HuH-7.5 (cell line): ENCODE results near the gene PTCH2.
"Not testable (repeated sequence)": the region's sequence is repeated elsewhere in the genome, so short reads cannot be mapped to it uniquely, and the experiment has no call there.

Experiments
- DNase-seq: peaks from one replicate; pipeline ENCODE4 v3.0.0; 2011; ENCODE audit warnings: low spot score

Gene PTCH2

DNA sequence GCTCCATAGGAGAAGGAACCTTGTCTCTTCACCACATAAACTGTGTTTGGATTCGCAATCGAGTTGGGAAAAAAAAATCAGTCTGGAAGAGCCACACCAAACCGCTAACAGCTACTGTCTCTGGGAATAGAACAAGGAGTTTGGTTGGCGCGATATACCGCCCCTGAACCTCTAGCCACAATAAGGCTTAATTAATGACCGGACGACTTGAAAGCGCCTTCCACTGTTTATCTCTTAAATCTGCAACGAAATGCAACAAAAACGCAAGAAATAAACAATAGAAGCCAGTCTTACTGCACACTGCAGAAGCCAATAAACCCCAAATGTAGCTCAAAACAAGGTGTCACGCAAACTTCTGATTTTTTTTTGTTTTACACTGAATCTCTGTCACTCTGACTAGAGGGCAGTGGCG, 23.9 kb downstream of the PTCH2 start:
- DNase-seq, result no peak

DNA sequence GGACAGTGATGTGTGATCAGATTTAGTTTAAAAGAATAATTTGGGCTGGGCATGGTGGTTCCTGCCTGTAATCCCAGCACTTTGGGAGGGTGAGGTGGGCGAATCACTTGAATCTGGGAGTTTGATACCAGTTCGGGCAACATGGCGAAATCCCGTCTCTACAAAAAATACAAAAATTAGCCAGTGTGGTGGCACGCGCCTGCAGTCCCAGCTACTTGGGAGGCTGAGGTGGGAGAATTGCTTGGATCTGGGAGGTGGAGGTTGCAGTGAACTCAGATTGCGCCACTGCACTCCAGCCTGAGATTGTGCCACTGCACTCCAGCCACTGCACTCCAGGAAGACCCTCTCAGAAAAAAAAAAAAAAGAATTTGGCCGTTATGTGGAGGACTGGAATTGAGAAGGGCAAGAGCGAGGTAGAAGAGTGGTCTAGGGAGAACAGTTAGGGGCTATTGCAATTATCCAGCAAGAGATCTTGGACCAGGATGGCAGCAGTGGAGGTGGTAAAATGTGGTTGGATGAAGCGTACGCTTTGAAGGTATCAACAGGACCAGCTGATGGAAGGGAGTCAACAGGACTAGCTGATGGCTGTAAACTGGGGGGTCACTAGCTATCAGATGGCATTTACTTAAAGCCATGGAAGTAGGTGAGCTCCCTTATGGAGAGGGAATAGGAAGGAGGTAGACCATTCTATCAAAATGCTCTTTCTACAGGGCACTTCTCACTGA, 25.1 kb downstream of the PTCH2 start:
- no peak for DNase-seq

DNA sequence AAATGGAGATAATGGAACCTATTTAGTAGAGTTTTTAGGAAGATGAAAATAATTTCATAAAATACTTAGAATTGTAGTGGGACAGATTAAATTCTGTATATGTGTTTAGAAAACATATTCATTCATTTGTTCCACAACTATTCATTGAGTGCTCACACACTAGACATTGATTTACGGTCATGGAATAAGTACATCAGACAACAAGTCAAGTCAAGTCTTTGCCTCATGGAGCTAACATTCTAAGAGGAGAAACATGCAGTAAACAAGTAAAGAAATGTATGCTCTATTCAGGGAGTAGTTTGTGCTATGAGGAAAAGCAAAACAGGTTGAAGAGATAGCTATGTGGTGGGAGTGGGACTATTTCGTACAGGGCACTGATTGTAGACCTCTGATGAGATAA, 25.7 kb downstream of the PTCH2 start:
- DNase-seq, result no peak

DNA sequence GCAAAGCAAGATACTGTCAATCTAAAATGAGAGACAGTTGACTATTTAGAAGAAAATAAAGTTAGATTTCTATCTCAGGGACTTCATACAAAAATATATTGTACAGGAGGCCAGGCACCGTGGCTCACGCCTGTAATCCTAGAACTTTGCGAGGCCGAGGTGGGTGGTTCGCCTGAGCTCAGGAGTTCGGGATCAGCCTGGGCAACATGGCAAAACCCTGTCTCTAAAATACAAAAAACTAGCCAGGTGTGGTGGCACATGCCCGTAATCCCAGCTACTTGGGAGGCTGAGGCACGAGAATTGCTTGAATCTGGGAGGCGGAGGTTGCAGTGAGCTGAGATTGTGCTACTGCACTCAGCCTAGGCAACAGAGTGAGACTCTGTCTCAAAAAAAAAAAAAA, 27.1 kb downstream of the PTCH2 start:
- not testable (repeated sequence) for DNase-seq

DNA sequence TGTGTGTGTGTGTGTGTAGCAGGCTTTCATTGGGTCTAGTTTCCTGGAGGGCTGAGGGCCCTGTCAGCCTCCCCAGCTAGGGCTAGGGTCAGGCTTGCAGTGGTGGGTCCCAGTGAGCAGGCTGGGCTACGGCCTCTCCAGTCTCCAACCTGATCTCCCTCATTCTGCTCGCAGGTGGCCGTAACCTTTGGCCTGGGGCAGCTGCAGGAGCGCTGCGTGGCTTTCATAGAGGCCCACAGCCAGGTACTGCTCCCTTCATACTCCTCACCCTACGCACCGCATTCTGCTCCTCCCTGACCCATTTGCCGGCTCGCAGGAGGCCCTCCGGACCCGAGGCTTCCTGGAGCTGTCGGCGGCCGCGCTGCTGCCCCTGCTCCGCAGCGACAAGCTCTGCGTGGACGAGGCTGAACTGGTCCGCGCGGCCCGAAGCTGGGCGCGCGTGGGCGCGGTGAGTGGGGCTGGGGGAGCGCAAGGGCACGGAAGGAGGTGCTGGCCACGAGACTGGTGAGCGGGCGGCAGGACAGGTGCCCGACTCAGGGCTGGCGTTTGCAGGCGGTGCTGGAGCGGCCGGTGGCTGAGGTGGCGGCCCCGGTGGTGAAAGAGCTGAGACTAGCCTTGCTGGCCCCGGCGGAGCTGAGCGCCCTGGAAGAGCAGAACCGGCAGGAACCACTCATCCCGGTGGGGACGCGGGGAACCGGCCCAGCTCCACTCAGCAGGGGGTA, 30.1 kb downstream of the PTCH2 start:
- no peak for DNase-seq

DNA sequence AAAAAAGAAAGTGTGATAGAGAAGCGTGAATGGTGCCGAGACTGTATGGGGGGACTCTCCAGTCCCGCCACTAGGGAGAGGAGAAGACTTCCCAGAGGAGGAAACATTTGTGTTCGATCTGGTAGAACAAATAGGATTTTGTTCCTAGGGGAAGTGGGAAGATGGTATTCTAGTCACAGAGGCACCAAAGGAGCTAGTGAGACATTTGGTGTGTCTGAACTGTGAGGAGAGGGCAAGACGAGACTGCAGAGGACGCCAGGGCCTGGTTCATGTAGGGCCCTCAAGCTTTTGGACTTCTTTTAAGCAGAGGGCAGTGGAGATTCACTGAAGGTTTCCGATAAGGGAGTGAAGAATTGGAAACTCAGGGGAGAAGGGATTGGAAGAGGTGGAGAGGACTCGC, 31.8 kb downstream of the PTCH2 start:
- DNase-seq, result no peak

DNA sequence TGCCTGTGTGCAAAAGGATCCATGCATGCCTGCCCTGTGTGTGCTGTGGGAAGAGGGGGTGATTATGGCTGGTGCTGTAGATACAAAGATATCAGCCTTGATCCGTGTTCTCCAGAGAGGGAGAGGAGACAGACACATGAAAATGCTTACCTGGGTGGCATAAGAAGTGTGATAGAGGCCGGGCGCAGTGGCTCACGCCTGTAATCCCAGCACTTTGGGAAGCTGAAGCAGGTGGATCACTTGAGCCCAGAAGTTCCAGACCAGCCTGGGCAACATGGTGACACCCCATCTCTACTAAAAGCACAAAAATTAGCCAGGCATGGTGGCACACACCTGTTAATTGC, 32.3 kb downstream of the PTCH2 start:
- not testable (repeated sequence) for DNase-seq

DNA sequence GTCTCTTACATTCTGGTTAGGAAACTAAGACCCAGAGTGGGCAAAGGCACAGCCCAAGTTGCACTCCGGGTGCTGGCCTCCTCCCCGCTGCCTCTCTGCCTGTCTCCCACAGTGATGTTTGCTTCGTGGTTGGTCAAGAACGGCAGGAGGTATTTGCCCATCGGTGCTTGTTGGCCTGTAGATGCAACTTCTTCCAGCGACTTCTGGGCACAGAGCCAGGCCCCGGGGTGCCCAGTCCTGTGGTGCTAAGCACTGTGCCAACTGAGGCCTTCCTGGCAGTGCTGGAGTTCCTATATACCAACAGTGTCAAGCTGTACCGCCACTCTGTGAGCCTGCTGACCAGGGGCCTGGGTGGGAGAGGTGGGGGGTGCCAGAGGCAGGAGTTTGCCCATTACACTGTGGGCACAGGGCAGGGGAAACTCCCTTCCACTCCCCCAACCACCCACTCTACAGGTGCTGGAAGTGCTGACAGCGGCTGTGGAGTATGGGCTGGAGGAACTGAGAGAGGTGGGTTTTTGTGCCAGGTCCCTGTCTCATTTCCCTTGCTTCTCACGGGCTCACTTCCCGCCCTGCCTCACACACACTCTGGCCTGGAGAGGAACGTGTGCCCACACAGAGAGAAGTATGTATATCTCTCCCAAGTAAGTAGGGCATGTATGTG, 32.8 kb downstream of the PTCH2 start:
- DNase-seq, result no peak

DNA sequence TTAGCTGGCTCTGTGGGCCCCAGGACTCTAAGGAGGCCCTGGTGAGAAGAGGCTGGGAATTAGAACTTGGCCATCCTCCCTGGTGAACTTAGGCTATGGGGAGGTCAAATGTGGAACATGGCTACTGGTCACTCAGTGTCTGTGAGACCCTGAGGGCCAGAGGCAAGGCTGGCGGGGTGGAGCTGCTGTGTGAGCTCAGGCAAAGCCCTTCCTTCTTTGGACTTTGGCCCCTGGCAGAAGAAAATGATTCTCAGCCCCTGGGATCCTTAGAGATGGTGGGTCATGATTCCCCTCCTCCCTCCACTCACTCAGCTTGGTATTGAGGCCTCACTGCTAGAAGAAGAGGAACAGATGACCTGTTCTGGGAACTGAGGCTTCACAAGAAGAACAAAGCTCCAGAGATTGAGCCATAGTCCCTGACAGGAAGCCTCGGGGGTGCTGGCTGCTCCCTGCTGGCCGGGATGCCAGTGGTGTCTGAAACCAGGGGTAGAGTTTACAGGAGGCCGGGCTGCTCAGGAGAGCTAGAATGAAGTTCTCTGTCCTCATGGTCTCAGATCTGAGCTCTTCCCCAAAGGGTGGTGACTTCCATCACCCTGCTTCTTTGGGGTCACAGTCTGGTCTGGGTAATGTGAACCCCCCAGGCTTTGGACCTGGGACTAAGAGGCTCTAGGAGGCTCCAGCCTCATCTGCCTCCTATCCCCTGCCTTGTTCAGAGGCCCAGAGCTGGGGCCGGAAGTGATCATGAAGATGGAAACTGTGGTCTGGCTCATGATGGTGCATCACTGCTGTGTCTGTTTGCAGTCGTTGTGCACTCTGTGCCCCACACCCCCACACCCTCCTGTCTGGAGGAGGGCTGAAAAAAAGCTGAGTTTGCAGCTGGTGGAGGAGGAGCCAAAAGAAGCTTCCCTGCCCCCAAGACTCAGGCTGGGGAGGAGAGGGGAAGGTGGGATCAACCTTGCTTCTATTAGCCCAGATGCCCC, 33.8 kb downstream of the PTCH2 start:
- DNase-seq, result no peak

DNA sequence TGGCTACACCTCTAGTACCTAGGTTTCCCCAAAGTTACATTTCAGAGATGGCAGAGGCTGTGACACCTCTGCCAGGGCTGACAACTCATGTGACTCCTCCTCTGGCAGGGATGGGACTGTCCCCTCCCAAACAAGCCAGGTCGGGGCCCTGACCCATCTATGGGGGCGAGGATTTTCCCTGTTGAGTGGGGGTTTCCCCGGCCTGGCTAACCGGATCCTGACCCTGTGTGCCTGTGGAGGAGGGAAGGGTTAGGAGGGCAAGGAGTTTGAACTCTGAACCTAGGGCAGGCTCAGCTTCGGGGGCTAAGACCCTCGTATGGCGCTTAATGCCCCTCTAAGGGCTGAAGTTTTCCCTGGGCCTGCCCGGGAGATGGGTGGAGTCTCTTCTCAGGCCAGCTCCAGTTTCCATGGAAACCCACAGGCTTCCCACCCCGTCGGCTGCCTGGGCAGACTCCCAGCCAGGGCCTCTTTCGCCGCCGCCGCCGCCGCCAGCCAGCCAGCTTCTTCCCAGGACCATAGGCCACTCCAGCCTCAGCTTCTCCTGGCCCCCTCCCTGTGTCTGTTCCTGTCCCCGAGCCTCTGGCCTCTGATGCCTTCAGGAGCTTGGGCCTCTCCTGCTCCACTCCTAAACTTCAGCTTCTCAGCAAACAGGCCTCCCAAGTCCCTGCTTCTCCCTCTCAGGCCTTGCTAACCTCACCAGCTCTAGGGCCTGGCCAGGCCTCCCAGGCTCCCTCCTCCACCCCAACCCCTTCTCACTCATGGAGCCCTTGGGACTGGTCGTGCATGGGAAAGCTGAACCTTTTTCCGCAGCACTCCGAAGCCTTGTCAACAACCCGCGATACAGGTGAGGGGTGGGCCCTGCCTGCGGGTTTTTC, 34.8 kb downstream of the PTCH2 start, which contains the start of gene BTBD19:
Gene BTBD19 (plus strand): TSS at position 461 of the 875 bp plus-strand sequence. CDS start 298 bp downstream, at position 759.
- DNase-seq, result no peak

DNA sequence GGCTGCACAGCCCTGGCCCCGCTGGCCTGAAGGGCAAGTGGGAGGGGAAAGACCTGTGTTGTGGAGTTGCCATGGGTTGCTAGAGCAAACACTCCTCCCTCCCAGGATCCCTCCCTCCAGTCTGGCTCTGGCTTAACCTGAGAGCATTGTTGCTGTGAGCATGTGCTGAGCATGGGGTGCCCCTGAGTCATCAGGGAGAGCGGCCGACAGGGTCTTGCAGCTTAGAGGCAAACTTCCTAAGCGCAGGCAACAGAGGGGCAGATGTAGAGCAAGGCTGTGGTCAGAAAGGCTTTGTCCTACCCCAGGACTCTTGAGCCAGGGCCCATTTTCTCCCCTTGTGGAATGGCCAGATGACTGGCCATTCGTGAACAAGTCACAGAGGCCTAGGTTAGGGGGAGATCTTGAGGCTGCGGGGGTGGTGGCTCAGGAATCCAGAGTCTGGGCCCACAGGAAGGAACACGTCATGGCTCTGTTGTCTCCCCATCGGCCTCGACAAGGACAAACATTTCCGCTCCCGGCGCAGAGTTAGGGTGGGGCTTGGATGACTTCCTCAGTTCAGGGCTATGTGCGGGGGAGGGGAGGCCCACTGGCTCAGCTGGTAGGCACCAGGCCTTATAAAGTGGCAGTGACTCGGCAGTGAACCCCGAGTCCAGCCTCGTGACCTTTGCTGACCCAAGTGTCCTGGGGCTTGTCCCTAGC, 35.5 kb downstream of the PTCH2 start:
- DNase-seq, result peak; percentile 98

DNA sequence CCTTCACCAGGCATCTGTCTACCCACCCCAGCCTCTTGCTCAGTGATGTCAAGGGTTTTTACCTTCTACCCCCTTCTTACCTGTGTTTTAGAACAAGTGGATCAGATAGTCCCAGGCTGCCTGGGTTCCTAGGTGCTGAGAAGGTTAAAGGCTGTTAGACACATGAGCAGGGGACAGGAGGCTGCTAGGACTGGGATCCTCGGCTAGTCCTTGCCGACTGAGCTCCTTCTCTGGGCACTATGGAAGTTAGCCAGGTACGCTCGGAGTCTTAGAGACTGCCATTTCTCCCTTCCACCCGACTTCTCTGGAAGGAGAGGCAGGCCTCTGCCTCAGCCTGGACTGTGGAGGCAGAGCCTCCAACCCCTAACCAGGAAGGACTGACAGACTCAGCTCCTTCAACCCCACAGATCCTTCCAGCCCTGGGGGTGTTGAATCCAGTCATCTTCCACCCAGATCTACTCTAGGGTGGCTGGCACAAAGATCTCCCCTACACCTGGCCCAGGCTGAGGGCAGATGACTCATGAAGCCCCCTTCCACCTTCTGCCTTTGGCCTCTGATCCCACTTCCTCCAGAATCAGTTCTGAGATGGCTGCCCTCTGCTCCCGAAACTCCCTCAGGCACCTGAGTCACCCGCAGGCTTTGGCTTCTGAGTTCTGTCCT, 36.2 kb downstream of the PTCH2 start, which contains the start of gene DYNLT4:
Gene DYNLT4 (minus strand): TSS at position 648 of the 660 bp plus-strand sequence. CDS start 683 bp downstream, outside the sequence.
- DNase-seq, result no peak

DNA sequence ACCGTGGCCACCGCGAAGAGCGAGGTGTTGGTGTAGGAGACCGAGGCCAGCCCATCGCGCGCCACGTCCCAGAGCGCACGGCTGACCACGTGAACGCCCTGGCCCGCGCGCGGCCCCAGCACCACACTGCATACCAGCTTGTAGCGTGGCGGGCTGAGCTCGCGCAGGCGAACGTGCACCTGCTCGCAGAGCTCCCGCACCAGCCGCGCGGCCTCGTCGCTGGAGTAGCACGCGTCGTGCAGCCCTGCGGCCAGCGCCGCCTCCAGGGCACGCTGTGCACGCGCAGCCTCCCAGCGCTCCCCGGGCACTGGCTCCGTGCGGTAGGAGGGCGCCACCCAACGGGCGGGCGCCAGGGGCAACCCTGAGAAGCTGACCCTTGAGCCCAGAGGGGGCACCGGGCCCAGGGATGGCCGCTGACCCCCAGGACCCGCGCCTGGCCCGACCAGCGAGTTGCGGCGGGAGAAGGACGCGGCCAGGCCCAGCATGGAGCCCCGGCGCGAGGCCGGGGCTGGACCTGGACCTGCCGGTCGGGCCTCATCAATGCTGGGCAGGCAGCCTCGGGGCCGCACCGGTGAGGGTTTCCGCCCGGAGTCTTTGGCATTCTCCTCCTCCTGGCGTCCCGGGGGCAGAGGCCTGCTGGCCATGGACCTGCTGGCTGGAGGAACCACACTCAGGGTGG, 36.9 kb downstream of the PTCH2 start:
- no peak for DNase-seq

DNA sequence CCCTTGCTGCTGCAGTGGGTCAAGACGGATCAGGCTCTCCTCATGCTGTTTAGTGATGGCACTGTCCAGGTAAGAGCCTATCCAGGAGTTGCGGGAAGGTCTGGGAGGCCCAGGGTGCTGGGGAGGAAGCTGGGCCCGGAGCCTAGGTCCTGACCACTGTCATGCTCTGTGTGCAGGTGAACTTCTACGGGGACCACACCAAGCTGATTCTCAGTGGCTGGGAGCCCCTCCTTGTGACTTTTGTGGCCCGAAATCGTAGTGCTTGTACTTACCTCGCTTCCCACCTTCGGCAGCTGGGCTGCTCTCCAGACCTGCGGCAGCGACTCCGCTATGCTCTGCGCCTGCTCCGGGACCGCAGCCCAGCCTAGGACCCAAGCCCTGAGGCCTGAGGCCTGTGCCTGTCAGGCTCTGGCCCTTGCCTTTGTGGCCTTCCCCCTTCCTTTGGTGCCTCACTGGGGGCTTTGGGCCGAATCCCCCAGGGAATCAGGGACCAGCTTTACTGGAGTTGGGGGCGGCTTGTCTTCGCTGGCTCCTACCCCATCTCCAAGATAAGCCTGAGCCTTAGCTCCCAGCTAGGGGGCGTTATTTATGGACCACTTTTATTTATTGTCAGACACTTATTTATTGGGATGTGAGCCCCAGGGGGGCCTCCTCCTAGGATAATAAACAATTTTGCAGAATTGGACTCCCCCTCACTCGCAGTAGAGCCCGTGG, 37.6 kb downstream of the PTCH2 start:
- no peak for DNase-seq

DNA sequence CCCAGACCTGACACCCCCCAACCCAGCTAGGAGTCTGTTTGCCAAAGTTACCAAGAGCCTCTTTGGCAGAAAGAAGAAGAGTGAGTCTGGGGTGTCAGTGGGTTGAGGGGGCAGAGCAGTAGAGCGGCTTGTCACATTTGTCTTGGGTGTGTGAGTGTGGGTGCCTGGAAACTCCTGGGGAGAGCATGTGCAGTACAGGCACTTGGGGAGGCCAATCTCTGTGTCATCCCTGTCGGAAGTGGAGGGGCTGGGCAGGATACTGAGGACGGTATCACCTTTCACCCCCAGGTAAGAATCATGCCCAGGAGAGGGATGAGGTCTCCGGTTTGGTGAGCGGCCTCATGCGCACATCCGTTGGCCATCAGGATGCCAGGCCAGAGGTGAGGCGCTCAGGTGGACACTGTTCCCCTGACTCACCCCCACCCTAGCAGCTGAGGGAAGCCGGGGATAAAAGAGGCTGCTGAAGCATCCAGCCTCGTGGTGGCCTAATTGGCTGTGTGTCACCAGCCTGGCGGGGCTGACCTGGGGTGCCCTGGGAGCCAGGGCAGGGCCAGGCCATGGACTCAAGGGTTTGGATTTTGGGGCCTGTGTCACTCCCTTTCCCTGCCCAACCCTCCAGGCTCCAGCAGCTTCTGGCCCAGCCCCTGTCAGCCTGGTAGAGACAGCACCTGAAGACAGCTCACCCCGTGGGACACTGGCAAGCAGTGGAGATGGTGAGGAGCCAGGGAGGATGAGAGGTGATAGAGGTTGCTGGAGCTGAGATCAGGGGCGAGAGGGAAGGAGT, 39.5 kb downstream of the PTCH2 start:
- DNase-seq, result no peak

DNA sequence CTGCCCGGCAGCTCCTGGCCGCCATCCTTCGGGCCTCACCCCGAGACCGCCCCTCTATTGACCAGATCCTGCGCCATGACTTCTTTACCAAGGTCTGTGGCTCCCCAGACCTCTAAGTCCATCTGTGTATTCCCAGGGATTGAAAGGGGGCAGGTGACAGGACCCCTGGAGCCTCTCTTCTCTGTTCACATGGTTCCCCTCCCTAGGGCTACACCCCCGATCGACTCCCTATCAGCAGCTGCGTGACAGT, 40.1 kb downstream of the PTCH2 start:
- DNase-seq, result no peak

DNA sequence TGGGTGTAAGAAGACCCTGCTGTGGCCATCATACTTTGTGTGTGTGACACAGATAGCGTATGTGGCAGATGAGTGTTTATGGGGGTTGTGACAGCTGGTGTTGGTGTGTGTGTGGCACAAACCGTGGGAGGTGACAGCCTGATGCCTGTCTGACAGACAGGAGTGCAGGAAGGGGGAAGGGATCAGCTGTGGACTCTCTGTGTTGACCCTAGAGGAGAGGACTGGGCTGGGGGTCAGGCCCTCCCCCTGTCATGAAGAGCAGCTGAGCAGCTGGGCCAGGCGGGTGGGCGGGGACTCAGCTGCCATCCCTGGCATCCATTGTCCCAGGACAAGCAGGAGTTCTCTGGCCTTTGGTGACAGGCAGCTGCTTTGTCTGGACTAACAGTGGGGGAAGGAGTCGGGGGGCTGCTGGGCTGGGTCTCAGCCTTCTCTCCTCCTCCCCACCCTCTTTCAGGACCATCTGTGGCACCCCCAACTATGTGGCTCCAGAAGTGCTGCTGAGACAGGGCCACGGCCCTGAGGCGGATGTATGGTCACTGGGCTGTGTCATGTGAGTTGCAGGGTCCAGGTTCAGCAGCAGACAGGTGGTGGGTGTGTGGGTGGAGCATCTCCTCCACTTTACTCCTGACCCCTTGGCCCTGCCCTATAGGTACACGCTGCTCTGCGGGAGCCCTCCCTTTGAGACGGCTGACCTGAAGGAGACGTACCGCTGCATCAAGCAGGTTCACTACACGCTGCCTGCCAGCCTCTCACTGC, 40.6 kb downstream of the PTCH2 start:
- no peak for DNase-seq
